Amniotic stem cell (primary cell): ENCODE measurements around the gene NFE2L2.
"Not testable (repeated sequence)": the region's sequence is repeated elsewhere in the genome, so short reads cannot be mapped to it uniquely, and the experiment has no call there.

Experiments used
- DNase-seq: peaks from one replicate; lab custom pipeline; 2025; lab: John Stamatoyannopoulos, UW

Gene NFE2L2

GRCh38 chr2:177281400-177282180, 17.1 kb upstream of the NFE2L2 start:
- DNase-seq, result no peak

DNA sequence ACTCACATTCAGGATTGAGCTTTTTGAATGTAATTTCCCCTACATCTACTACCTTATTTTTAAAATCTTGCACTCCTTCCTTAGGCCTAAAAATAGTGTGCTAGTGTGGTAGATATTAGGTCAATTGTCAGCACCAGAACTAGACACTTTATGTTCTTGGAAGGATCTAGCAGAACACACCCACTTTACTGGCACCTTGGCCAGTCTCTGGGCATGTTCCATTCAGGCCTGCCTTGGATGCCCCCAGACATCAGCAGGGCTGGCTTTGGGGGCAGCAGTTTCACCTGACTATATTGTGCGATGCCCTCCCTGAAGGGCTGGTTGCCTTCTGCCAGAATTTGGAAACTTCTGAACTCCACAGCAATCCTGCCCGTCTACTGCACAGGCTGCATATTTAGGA, 15.3 kb upstream of the NFE2L2 start:
- no peak for DNase-seq

DNA sequence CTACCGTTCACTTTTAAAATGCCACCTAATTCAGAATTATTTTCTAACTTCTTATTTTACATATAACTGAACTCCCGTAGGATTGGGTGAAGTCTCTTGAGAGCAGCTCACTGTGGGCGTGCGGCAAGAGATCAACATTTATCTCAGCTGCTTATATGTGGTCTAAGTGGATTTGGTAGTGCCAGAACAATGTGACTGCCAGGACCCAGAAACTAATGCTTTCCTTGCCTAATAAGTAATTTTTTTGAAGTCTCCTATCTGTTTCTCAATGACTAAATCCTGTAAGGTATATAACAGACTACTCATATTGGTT, 11.2 kb upstream of the NFE2L2 start:
- no peak for DNase-seq

GRCh38 chr2:177275040-177275742, 10.7 kb upstream of the NFE2L2 start:
- DNase-seq, result peak; percentile 53

- no peak for DNase-seq
These were observed 8.9 kb upstream of the NFE2L2 start for GRCh38 chr2:177273408-177273807.

DNA sequence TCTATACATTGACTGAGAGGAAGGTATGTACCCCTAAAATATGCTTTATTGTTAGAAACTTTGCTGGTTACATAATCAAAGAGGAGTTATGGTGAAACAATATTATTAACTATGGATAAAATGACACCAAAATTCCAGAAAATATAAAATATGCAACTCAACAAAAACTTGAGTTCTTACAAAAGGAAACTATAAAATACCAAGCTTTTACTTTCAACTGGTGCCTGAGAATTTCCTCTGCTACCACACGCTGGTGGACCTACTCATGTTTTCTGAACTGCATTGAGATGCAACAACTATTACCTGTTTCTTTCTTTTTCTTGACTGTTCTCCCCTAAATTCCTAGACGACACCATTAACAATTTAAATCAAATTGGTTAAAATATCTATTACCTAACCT, 8.2 kb upstream of the NFE2L2 start:
- no peak for DNase-seq

- no peak for DNase-seq
These were observed 7.6 kb upstream of the NFE2L2 start for GRCh38 chr2:177271981-177272666.

- no peak for DNase-seq
These were observed 6.0 kb upstream of the NFE2L2 start for GRCh38 chr2:177270531-177270930.

- DNase-seq, result no peak
These were observed 4.4 kb upstream of the NFE2L2 start for GRCh38 chr2:177268901-177269300.

- DNase-seq, result no peak
These were observed 3.8 kb upstream of the NFE2L2 start for GRCh38 chr2:177268187-177268871.

GRCh38 chr2:177266955-177267354, 2.4 kb upstream of the NFE2L2 start:
- DNase-seq, result not testable (repeated sequence)

DNA sequence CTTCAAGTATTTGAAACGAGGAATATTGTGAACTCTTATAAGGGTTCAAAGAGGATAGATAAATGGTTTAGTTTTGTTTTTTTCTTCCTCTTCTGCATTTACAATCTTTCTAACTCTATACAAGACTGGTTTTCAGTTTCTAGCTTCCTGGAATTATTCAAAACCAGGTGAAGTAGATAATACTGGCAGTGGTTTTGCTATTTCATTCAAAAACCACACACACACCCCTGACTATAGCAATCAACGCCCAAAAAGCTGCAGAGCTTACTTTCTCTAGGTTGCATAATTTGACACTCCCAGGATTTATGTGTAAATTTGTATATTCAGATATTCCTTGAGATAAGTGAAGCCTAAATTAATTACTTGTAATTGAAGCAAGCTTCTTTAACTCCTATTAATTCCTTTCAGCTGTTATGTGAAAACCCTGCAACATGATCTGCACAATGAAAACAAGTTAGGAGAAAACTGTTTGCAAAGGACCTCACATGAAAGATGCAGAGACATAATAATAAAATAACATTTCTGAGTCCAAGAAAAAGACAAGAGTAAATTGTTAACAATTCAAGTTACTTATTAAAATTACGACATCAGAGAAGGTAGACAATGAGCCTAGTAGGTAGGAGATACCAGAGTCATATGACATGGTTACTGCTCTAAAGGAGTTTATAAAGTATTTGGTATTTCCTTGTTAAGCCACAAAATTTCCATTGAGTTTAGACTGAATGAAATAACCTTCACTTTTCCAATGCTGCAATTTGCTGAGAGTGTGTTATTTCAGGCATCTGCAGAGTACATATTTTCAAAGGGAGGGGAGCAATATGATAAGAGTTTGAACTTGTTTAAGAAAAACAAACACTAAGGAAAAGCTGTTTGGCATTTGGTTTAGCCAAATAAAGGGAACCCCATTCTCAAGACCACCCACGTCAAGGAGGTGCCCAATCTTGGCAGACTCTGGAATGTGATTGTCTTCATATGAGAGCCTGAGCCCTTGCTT, 1.6 kb upstream of the NFE2L2 start:
- DNase-seq, result peak; percentile 27

- DNase-seq, result no peak
These were observed 276 bp downstream of the NFE2L2 start for GRCh38 chr2:177264209-177264692.

DNA sequence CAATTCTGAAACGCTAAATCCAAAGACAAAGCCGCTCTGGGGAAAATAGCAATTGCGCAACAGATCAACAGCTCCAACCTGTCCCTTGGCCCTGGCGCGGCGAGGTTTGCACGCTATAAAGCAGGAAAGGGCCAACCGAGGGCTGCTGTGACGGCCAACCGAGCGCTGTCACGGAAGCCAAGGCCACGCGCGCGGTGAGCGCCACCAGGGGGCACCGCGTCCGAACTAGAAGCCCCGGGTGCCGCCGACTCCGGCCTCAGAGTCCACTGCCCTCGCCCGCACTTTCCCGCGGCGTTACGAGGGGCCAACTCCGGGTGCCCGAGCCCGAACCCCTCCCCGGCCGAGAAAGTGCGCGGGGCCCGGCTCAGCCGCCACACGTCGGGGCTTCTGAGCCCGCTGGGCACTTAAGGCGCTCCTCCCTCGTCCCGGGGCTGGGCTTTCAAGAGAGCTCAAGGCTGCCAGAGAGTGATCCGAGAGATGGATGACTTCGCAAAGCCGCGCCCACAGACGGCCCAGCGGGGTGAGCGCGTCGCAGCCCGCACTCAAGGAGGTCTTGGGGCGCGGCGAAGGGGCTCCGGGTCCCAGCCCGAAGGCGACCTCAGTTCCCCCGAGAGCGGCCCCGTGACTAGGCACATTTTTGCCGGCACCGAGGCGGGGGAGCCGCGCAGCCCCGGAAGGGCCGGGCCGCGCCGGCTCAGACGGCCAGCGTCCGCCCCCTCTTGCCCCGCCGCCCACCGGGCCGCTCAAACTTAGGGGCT, 897 bp downstream of the NFE2L2 start:
- peak; percentile 92 for DNase-seq

DNA sequence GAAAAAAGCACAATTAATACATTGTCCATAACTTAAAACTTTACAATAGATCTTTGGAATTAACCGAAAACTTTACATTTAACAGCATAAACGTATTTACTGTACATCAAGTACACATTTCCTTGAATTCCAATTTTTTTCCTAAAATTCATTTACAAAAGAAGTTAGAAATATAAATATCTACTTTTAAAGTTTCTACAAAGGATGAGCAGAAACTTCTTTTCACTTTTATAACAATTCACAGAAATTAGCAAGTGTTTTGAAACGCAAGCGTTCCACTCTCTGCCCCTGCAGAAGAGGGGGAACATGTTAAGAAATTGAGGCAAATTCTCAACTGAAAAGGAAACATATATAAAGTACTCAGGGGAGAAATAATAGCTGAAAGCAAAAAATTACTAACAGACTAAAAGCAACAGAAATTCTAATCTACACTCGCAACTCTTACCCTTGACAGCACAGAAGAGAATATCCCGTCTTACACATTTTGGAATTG, 1.5 kb downstream of the NFE2L2 start:
- no peak for DNase-seq

- no peak for DNase-seq
These were observed 2.4 kb downstream of the NFE2L2 start for GRCh38 chr2:177262092-177262491.

GRCh38 chr2:177261116-177262060, 3.1 kb downstream of the NFE2L2 start:
- DNase-seq, result no peak

- DNase-seq, result no peak
These were observed 4.1 kb downstream of the NFE2L2 start for GRCh38 chr2:177260379-177260778.

DNA sequence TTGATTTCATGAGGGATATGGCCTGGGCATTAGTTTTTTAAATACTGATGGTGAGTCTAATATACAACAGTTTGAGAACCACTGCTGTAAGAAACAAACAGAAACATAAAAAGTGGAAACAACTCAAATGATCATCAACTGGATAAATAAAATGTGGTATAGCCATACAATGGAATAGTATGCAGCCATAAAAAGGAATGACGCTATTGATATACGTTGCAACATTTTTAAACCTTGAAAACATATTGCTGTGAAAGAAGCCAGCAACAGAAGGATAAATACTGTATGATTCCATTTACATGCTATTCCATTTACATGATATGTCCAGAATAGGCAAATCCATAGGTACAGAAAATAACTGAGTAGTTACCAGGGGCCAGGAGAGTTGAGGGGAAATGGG, 6.5 kb downstream of the NFE2L2 start:
- no peak for DNase-seq
